Effector memory CD4-positive, alpha-beta T cell (primary cell): ENCODE measurements around the gene HIRA.

Source experiments
- DNase-seq, 3 donors: peaks; one replicate each; pipeline ENCODE4 v3.0.0-alpha.2; 2020
- H3K27ac ChIP-seq: 2 replicates; pipeline ENCODE4 v1.7.0; 2013; ENCODE audit warnings: mild to moderate bottlenecking, low read length, moderate library complexity; ENCODE audit not compliant: insufficient read depth, poor library complexity, severe bottlenecking
- H3K27me3 ChIP-seq: replicated peaks from 2 replicates; pipeline ENCODE4 v1.7.0; 2013; ENCODE audit warnings: mild to moderate bottlenecking, low read length; ENCODE audit not compliant: insufficient read depth, control insufficient read depth, poor library complexity, severe bottlenecking
- H3K36me3 ChIP-seq: 2 replicates; pipeline ENCODE4 v1.7.0; 2013; ENCODE audit warnings: mild to moderate bottlenecking, low read length, moderate library complexity; ENCODE audit not compliant: control insufficient read depth, insufficient read depth
- H3K4me1 ChIP-seq: 2 replicates; pipeline ENCODE4 v1.7.0; 2013; ENCODE audit warnings: low read length, mild to moderate bottlenecking; ENCODE audit not compliant: control insufficient read depth, insufficient read depth, poor library complexity, severe bottlenecking
- H3K4me3 ChIP-seq: 2 replicates; pipeline ENCODE4 v1.7.0; 2013; ENCODE audit warnings: low read length, low read depth, mild to moderate bottlenecking; ENCODE audit not compliant: insufficient read depth, poor library complexity, severe bottlenecking
- H3K9me3 ChIP-seq: 2 replicates; pipeline ENCODE4 v1.7.0; 2013; ENCODE audit warnings: mild to moderate bottlenecking, low read length, moderate library complexity; ENCODE audit not compliant: control insufficient read depth
- total RNA-seq, 3 donors: gene quantifications; one replicate each; lab custom pipeline; 2026; lab: John Stamatoyannopoulos, UW

The HIRA gene
- total RNA-seq, result 8.1 to 11.4 (median 9.2) reads per million in 3 donors

DNA sequence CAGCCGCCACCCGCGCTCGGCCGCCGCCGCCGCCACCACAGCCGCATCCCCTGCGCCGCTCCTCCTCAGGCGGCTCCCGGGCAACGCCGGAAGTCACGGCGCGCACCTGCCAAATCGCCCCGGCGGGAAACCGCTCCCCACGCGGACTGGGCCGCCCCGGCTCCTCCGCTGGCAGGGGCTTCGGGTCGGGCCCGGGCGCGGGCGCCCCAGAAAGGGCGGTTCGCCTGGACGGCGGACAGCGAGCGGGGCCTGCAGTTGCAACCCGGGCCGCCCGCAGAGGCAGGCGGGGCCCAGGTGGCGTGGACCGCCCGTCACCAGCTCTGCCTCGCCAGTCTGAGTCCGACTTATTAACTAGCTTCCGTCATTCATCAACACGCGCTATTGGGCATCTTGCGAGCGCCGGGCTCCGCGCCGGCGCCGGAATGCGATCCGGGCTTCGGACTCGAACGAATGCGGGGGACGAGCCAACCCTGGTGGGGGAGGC is at the start of gene HIRA:
Gene HIRA (minus strand): TSS at position 85 of the 484 bp plus-strand sequence. CDS start 257 bp downstream, outside the sequence.
- Histone ChIP-seq H3K36me3 (peaks cover 9% of the 10 kb centered on the region), H3K4me1 (peaks cover 26% of the 10 kb centered on the region), H3K27ac (peak within 1 kb of the TSS; percentile 81), H3K27me3 (no peaks in the 10 kb centered on the region), H3K4me3 (peak within 1 kb of the TSS; percentile 98), H3K9me3 (no peaks in the 10 kb centered on the region)
- peak; percentile 72 to 74 (median 73) for DNase-seq

- Histone ChIP-seq H3K9me3 (no peaks in the 10 kb centered on the region), H3K36me3 (no peaks in the 10 kb centered on the region), H3K27ac (no peak overlapping the region), H3K4me3 (no peak overlapping the region), H3K27me3 (no peaks in the 10 kb centered on the region), H3K4me1 (peaks cover 9% of the 10 kb centered on the region)
- DNase-seq, result no peak
Measured at GRCh38 chr22:19480789-19481188, 49.3 kb upstream of the HIRA start.

DNA sequence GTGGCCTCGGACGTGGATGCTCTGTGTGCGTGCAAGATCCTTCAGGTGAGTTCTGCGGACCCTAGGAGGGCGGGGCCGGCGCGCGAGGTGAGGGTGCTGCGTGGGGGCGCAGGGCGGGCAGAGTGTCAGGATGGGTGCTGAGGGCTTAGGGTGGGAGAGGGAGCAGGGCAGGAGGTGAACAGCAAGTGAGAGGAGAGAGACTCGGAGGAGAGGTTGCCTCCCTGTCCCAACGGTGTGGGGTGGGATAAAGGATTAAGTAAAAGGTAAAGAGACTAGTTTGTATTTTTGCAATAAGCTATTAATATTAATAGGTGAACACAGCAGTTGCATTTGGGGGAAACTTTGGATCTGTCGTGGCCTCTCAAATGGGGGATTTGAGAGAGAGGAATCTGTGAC is 48.6 kb upstream of the HIRA start:
- no peaks in the 10 kb centered on the region for H3K9me3 ChIP-seq
- no peak for DNase-seq
- H3K4me3 ChIP-seq, result peak overlapping the region; percentile 81
- no peak overlapping the region for H3K27ac ChIP-seq
- H3K36me3 ChIP-seq, result peaks cover 6% of the 10 kb centered on the region
- H3K27me3 ChIP-seq, result no peaks in the 10 kb centered on the region
- H3K4me1 ChIP-seq, result peaks cover 9% of the 10 kb centered on the region

- Histone ChIP-seq H3K4me1 (peaks cover 9% of the 10 kb centered on the region), H3K4me3 (peak within 1 kb of the TSS; percentile 81), H3K9me3 (no peaks in the 10 kb centered on the region), H3K36me3 (peaks cover 10% of the 10 kb centered on the region), H3K27ac (peak within 1 kb of the TSS; percentile 96), H3K27me3 (no peaks in the 10 kb centered on the region)
- peak; percentile 85 to 92 (median 92) for DNase-seq
Measured at GRCh38 chr22:19479355-19480172, 48.0 kb upstream of the HIRA start, which contains the start of gene CDC45. CDC45 (plus strand) TSS chr22:19479920; CDS start chr22:19479969, 49 bp downstream.

DNA sequence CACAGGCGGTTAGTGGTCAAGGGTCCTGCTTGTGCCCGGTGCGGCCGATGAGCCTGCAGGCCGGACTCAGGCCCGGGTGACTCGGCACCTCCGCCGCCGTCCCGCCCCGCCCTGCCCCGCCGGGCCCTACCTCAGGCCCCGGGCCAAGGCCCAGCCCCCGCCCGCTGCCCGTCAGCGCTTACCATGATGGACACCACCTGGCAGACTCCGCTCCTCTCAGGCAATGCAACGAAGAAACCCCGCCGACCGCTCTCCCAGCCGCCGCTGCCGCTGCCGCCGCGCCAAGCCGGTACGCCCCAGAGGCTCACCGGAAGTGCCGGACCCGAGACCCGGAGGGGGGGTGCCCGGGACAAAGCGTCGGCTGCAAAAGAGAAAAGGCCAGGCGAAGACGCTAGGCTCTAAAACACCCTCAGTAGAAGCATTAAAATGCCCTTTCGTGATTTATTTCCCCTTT is 47.4 kb upstream of the HIRA start, which contains the start of gene UFD1:
Gene UFD1 (minus strand): TSS at position 293 of the 454 bp plus-strand sequence. CDS start 108 bp downstream, at position 185.
- H3K36me3 ChIP-seq, result peaks cover 13% of the 10 kb centered on the region
- H3K4me1 ChIP-seq, result peaks cover 9% of the 10 kb centered on the region
- no peaks in the 10 kb centered on the region for H3K27me3 ChIP-seq
- peak within 1 kb of the TSS; percentile 96 for H3K27ac ChIP-seq
- no peaks in the 10 kb centered on the region for H3K9me3 ChIP-seq
- peak within 1 kb of the TSS; percentile 81 for H3K4me3 ChIP-seq
- DNase-seq, result peak; percentile 64 to 75 (median 65)

GRCh38 chr22:19478045-19478900 is 46.7 kb upstream of the HIRA start:
- H3K4me3 ChIP-seq, result peak overlapping the region; percentile 81
- peaks cover 9% of the 10 kb centered on the region for H3K4me1 ChIP-seq
- no peaks in the 10 kb centered on the region for H3K9me3 ChIP-seq
- DNase-seq, result peak in 1 of 3 donors; percentile 16
- no peaks in the 10 kb centered on the region for H3K27me3 ChIP-seq
- peak overlapping the region; percentile 96 for H3K27ac ChIP-seq
- H3K36me3 ChIP-seq, result peaks cover 20% of the 10 kb centered on the region

DNA sequence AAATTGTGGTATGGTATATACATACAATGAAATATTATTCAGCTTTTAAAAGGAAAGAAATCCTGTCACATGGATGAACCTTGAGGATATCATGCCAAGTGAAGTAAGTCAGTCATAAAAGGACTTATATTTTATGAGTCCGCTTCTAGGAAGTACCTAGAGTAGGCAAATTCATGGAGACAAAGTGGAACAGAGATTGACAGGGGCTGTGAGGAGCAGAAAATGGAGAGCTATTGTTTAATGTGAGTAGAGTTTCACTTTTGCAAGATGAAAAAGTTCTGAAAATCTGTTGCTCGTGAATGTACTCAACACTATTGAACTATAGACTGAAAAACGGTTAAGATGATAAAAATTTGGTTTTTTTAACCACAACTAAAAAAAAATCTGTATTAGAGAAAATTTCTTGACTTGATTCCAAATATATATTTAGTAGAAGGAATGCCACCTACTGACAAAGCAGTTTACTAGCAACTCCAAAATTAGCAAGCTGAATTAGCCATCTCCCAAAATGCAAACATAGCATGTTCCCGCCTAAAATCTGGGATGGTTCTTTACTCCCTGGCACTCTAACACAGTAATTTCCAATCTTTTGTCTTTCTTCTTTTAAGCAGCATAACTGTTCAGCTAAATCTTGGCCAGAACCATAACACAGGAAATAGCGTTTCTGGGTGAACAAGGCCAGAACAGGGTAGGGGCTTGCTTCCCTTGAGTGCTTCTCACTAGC is 46.0 kb upstream of the HIRA start:
- Histone ChIP-seq H3K4me1 (peaks cover 9% of the 10 kb centered on the region), H3K27ac (peak overlapping the region; percentile 96), H3K9me3 (no peaks in the 10 kb centered on the region), H3K4me3 (peak overlapping the region; percentile 81), H3K27me3 (no peaks in the 10 kb centered on the region), H3K36me3 (peaks cover 27% of the 10 kb centered on the region)
- DNase-seq, result no peak

DNA sequence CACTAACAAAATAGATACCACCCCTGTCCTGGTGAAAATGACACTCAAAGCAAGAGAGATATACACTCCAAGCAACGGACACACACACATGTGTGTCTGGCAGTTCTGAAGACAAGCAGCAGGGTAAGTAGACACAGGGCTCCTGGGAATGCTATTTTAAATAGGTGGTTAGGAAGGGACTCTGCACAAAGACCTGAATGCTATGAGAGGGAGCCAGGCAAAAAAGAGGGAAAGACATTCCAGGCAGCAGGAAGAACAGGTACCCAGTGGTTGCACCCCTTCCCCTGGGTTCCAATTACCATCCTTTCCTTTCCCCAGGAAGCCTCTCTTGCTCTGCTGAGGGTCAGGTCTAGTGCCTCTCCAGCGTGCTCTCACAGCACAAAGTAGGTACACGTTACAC is 44.5 kb upstream of the HIRA start:
- H3K27me3 ChIP-seq, result no peaks in the 10 kb centered on the region
- peaks cover 9% of the 10 kb centered on the region for H3K4me1 ChIP-seq
- DNase-seq, result no peak
- no peak overlapping the region for H3K27ac ChIP-seq
- peaks cover 42% of the 10 kb centered on the region for H3K36me3 ChIP-seq
- no peak overlapping the region for H3K4me3 ChIP-seq
- no peaks in the 10 kb centered on the region for H3K9me3 ChIP-seq

GRCh38 chr22:19473578-19473977 is 42.0 kb upstream of the HIRA start:
- Histone ChIP-seq H3K36me3 (peaks cover 65% of the 10 kb centered on the region), H3K4me1 (peaks cover 4% of the 10 kb centered on the region), H3K27ac (no peak overlapping the region), H3K4me3 (no peak overlapping the region), H3K27me3 (no peaks in the 10 kb centered on the region), H3K9me3 (no peaks in the 10 kb centered on the region)
- no peak for DNase-seq
